Keratinocyte (primary cell): ENCODE measurements around the gene PRSS36.

Source experiments
- EZH2 ChIP-seq: IDR thresholded peaks from one replicate; pipeline ENCODE4 v1.6.1; 2012; ENCODE audit warnings: inconsistent platforms, mild to moderate bottlenecking, low read length, moderate library complexity
- TF ChIP-seq, protein P1 (sequence below), 3 experiments: IDR thresholded peaks in 1 of 3; conservative IDR thresholded peaks in 1 of 3; optimal IDR thresholded peaks in 1 of 3; 2 replicates in 2 of 3; 3 replicates in 1 of 3; pipeline versions ENCODE3 to v1.5.1; 2011; ENCODE audit warnings: low read length in 3 of 3, mild to moderate bottlenecking in 3 of 3, moderate library complexity in 2 of 3, control low read depth in 1 of 3, inconsistent platforms in 1 of 3; ENCODE audit not compliant: insufficient read depth in 2 of 3; ENCODE audit errors: extremely low read depth in 1 of 3

DNA sequence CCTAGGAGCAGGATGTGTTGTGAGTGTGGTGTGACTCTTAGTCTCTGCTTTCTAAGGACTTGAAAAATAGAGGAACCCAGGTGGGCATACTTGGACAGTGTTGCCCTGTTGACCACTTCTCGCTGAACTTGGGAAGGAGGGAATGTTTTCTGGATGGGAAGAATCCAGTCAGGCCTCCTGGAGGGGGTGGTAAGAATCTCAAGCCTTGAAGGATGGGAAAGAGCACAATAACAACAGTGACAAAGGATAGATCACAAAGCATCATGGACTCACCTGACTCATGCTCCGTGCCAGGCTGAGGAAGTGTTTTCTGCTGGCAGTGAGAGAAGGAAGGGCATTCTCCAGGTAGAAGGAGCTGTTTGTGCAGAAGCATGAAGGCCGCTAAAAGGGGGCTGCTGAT lies 24.0 kb downstream of the PRSS36 start:
- TF ChIP-seq, protein P1, sequence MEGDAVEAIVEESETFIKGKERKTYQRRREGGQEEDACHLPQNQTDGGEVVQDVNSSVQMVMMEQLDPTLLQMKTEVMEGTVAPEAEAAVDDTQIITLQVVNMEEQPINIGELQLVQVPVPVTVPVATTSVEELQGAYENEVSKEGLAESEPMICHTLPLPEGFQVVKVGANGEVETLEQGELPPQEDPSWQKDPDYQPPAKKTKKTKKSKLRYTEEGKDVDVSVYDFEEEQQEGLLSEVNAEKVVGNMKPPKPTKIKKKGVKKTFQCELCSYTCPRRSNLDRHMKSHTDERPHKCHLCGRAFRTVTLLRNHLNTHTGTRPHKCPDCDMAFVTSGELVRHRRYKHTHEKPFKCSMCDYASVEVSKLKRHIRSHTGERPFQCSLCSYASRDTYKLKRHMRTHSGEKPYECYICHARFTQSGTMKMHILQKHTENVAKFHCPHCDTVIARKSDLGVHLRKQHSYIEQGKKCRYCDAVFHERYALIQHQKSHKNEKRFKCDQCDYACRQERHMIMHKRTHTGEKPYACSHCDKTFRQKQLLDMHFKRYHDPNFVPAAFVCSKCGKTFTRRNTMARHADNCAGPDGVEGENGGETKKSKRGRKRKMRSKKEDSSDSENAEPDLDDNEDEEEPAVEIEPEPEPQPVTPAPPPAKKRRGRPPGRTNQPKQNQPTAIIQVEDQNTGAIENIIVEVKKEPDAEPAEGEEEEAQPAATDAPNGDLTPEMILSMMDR (optimal IDR thresholded peaks at IDR 0.05 in 1 of 3, IDR thresholded peaks at IDR 0.05 in 1 of 3, conservative IDR thresholded peaks at IDR 0.05 in 1 of 3; ENCODE audit: extremely low read depth in 1 of 3, insufficient read depth in 2 of 3, low read length in 3 of 3) = no peak
- no peak for TF ChIP-seq EZH2
